ENCODE data around the gene KCNQ1. TPM values are rescaled to one million over a fixed set of nuclear protein-coding genes. Genes with fewer than 3 reads are reported as not detected.

Gene KCNQ1
- total and polyA plus RNA-seq, 2 experiments from 2014 or later = 0.45 to 0.87 TPM

GRCh38 chr11:2451336-2451735 lies 6.5 kb downstream of the KCNQ1 start:
- H3K27ac Mint-ChIP-seq = no peak overlapping the region
- H3K27me3 ChIP-seq (ENCODE audit: insufficient read depth) = peaks cover 59% of the 10 kb centered on the region

More at GRCh38 chr11:2451336-2451735, 6.5 kb downstream of the KCNQ1 start:
- Mint-ChIP-seq H3K36me3 (ENCODE audit: low read depth) (no peaks in the 10 kb centered on the region; the same call in 2 of the 3 replicates), H3K27me3 (ENCODE audit: insufficient read depth, low read depth, poor library complexity) (peaks cover 51% of the 10 kb centered on the region), H3K4me3 (no peak overlapping the region), H3K4me1 (no peaks in the 10 kb centered on the region), H3K9me3 (no peaks in the 10 kb centered on the region)
- Histone ChIP-seq H2AFZ (no peak overlapping the region), H3F3A (replicated peaks; ENCODE audit: low read depth) (no peaks in the 10 kb centered on the region), H3K36me3 (ENCODE audit: insufficient read depth) (no peaks in the 10 kb centered on the region), H3K27ac (ENCODE audit: low read depth) (no peak overlapping the region), H3K9me2 (ENCODE audit: insufficient read depth) (no peaks in the 10 kb centered on the region), H3K79me2 (replicated peaks; ENCODE audit: insufficient read depth) (no peaks in the 10 kb centered on the region), H3K4me2 (no peak overlapping the region), H4K20me1 (replicated peaks; ENCODE audit: insufficient read depth) (no peaks in the 10 kb centered on the region), H3K4me1 (ENCODE audit: insufficient read depth) (no peaks in the 10 kb centered on the region), H3K4me3 (no peak overlapping the region)
- DNase-seq (ENCODE audit: low spot score) (no peak), ATAC-seq (no peak)
- TF ChIP-seq REST (IDR thresholded peaks at IDR 0.05; ENCODE audit: unreplicated experiment) = no peak
- no peak for TF ChIP-seq STAT1 (IDR thresholded peaks at IDR 0.05; ENCODE audit: unreplicated experiment)
- TF ChIP-seq ZNF114 (CRISPR knock-in tag; IDR thresholded peaks at IDR 0.05) = no peak
- TF ChIP-seq JUNB (IDR thresholded peaks at IDR 0.05; ENCODE audit: unreplicated experiment) = no peak
- no peak for TF ChIP-seq ZNF331 (CRISPR knock-in tag; IDR thresholded peaks at IDR 0.05; ENCODE audit: low read depth)
- TF ChIP-seq NANOG (IDR thresholded peaks at IDR 0.05; ENCODE audit: borderline replicate concordance) = no peak
- no peak for TF ChIP-seq EZH2phosphoT487 (IDR thresholded peaks at IDR 0.05; ENCODE audit: unreplicated experiment)
- no peak for TF ChIP-seq ZNF462 (CRISPR knock-in tag; IDR thresholded peaks at IDR 0.05)
- no peak for TF ChIP-seq ETS1 (IDR thresholded peaks at IDR 0.05)
- no peak for TF ChIP-seq CREB1 (CRISPR knock-in tag; IDR thresholded peaks at IDR 0.05; ENCODE audit: low read depth)
- no peak for TF ChIP-seq POLR2AphosphoS5 (IDR thresholded peaks at IDR 0.05; ENCODE audit: low read depth)
- no peak for TF ChIP-seq CTCF (conservative IDR thresholded peaks at IDR 0.05; ENCODE audit: low read depth in 2 of 2)
- no peak for TF ChIP-seq EZH2 (IDR thresholded peaks at IDR 0.05; ENCODE audit: low read depth, unreplicated experiment)

Measured in GM23338 (cell line).